Cortex of kidney (tissue), 1 donor: Measurements from ENCODE around the gene BAG3.
"Not testable (repeated sequence)": the region's sequence is repeated elsewhere in the genome, so short reads cannot be mapped to it uniquely, and the experiment has no call there.

Experiments used
- DNase-seq: peaks from one replicate; lab custom pipeline; 2025; lab: John Stamatoyannopoulos, UW

Gene BAG3

DNA sequence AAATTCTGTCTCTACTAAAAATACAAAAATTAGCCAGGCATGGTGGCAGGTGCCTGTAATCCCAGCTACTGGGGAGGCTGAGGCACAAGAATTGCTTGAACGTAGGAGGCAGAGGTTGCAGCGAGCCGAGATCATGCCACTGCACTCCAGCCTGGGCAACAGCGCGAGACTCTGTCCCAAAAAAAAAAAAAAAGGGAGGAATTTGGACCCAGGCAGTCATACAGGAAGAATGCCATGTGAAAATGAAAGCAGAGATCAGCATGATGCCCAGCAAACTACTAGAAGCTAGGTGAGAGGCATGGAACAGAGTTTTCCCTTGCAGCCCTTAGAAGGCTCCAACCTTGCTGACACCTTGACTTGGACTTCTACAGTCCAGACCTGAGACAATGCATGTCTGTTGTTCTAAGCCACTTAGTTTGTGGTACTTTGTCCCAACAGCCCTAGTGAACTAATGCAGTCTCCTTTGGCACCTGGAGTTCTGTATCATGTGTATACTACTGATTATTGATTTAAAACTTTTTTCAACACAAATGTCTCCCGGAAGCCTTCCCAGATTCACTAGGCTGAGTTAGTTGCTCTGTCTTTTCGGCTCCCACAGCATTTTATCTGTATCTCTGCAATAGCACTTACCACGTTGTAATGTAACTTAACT lies 10.2 kb upstream of the BAG3 start:
- DNase-seq = no peak

DNA sequence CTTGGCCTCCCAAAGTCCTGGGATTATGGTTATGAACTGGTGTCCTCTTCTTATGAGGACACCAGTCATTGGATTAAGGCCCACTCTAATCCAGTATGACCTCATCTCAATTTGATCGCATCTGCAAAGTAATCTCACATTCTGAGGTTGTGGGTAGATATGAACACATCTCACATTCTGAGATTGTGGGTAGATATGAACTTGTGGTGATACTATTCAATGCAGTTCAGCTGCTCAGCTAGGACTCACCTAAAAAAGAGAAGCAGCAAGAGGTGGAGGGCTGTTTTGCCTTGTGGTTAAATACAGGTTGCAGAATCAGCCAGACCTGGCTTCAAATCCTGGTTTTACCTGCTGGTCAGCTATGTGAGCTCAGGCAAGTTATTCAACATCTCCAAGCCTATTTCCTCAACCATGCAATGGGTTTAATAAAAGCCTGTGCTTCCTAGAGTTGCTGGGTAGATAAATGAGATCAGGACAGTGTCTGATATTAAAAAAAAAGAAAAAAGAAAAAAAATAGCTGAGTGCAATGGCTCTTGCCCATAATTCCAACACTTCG lies 8.5 kb upstream of the BAG3 start:
- DNase-seq = no peak

DNA sequence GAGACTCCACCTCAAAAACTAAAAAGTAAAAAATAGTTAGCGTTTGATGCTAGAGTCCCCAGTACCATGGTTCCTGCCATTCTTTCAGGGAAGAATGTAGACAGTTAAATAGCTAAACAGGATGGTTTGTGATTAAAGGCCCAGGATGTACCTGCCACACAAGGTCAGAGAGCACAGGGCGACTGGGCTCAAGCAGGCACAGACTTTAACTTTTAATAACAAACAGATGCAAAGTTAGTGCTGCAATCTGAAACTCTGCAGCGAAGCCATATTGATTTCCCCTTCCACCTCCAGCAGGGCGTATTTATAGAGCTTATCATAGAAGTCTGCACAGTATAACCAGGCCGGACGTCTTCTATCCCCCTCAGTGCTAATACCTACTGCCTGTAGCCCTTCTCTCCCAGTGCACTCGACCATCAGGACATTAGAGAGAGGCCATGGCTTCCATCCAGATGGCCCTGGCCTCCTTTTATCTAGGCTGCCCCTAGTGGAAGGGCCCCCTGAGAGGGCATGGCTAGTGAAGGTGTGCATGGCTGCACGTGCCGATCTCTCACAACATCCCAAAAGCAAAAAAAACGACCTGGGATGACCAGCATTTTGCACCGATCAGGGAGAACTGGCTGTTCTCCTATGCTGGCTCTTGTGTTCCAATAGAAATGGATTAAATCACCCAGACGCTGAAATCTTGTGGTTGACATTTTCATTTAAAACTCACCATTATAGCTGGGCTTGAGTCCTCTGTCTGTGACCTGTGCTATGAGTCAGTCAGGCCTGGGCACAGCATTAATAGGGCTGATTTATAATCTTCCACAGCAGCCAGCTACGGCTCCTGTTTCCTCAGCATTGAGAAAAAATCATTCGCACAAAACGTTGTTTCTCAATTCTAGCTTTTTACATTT lies 7.6 kb upstream of the BAG3 start:
- DNase-seq = no peak

DNA sequence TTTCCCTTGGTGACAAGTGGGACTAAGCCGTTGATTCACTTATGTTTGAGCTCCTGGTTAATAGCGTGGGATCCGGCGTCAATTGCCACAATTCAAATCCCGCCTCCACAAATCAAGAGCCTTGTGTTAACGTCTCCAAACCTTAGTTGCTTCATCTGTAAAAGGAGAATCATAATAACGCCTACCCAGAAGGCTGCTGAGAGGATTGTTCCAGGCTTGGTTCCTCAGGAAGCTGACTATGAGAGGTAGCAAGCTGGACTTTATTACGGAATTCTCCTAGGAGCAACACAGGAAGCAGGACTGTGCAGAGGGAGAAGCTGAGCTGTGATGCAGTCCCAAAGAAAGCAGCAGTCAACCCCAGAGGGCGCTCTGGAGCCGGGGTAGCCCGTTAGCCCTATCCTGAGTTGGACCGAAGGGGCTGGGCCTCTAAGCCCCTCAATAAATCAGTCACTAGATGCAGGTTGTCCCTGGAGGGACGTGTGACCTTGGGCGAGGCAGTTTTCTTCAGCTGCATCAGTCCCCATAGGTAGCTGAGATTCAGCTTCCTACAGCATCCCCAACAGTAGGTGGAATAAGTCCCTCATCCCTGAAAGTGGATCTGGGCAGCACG lies 6.9 kb upstream of the BAG3 start:
- DNase-seq = no peak

DNA sequence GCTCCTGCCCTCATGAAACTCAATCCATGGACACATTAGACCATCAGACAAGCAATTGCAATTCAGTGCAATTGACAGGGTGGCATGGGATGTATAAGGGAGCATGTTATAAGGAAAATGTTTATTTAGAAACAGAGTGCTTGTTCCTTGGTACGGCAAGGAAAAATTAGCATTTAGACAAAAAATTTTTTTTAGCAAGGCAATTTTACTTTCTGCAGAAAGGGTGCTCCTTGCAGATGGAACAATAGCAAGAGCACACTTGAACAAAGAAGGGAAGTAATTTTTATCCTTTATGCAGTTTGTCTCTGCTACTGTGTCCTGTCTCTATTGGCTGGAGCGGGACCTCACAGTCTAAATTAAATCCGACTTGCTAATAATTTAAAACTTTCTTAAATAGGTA lies 6.2 kb upstream of the BAG3 start:
- no peak for DNase-seq

- no peak for DNase-seq
These were observed 1.1 kb upstream of the BAG3 start for GRCh38 chr10:119650062-119650461.

DNA sequence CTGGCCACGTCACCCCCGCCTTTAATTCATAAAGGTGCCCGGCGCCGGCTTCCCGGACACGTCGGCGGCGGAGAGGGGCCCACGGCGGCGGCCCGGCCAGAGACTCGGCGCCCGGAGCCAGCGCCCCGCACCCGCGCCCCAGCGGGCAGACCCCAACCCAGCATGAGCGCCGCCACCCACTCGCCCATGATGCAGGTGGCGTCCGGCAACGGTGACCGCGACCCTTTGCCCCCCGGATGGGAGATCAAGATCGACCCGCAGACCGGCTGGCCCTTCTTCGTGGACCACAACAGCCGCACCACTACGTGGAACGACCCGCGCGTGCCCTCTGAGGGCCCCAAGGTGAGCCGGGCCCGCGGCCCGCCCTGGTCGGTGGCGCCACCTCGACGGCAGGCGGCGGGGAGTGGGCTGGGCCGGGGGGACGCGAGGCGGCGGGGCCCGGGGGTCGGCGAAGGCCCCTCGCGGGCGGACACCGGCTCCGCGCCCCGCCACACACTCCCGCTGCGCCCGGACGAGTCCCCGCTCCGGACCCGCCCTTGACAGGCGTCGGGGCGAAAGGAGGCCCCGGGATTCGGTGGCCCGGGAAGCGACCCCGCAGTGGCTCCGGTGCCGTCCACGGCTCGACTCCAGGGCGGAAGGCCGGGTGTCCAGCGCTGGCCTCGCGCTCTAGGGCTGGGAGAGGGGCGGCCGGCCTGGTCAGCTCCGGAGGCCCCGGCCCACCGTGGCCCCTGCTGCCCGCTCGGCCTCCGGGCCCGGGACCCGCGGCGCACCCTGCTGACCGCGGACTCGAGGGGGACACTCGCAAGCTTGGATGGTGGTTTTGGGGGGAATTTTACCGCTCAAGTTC lies 557 bp downstream of the BAG3 start:
- no peak for DNase-seq

DNA sequence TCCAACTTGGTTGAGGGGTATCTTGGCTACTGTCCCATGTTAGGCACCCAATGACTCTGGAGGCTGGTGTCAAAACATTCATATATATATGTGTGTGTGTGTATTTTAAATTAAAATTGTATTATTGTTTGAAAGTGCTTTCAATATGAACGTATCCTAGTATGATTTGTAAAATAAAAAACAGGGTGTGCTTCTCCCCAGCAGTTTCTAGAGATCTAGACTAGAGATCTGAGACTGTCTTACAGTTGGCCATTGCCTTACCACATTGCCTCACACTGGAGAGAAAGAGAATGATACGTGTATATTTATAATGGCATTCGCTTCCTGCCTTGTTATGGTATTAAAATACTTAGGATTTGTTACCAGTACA lies 1.2 kb downstream of the BAG3 start:
- DNase-seq = no peak

DNA sequence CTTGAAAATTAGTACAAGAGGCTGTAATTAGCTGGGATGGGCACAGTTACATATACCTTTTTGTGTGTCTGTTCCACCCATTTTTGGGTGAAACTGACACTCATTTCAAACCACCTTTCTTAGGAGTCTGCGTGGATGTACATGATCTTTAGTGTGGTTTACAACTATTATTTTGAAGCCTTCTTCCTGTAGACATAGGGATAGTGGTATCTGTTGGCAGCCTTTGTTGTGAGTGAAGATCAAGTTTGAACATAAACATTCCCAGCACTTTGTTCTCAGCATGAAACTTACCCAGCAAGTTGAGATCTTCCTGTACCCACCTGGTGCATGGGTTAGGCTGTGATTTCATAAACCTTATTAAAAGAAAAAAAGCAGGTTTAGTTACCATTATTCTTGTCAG lies 2.0 kb downstream of the BAG3 start:
- DNase-seq = no peak

DNA sequence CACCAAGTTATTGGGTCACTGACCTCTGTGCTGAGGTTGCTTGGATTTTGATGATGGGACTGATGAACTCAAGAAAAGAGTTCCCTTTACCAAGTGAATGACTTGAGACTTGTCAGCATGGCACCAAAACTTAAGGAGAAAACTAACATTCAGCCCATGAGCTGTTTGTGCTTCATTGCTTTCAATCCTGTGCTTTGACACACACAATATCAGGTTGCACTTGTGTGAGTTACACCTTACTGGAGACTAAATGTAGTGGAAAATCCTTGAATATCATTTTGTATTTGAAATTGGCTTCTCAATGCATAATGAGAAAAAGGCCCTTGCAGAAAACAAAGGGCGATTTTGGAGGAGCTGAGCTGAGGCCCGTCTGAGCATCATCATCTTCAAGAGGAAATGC lies 2.7 kb downstream of the BAG3 start:
- DNase-seq = no peak

DNA sequence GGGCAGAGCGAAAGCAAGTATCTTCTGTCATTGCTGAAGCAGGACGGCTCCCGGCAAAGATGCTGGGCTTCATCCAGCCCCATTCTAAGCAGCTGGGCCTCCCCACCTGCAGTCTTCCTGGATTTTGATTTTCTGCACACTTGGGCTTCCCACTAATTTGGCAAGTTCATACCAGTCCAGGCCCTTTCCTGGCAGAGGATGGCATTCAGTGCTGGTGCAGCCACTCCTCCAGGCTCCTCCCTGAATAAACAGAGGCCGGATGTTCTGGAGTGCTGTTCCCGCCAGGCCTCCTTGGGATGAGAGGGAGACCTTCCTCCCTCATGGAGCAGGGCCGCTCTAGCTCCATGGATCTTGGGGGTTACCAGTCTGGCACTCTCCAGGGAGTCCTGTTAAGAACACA lies 3.4 kb downstream of the BAG3 start:
- DNase-seq = no peak

GRCh38 chr10:119655566-119656001 lies 4.4 kb downstream of the BAG3 start:
- no peak for DNase-seq

GRCh38 chr10:119656760-119657159 lies 5.6 kb downstream of the BAG3 start:
- no peak for DNase-seq

DNA sequence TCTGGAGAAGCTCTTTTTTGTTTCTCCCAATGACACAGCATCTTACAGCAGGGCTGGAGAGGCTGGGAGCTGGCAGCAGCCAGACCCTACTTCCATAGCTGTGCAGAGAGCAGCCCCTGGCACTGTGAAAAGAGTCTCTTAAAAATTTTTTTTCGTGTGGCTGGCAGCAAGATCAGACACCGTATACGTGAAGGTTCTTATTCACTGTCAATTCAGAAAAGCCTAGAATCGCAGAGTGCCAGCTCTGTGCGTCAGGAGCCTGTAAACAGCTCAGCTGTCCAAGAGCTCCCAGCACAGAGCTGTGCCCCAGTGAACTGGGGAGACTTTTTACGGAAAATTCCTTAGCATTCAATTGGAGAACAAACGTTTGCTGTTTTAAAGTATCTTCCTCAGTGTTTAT lies 6.5 kb downstream of the BAG3 start:
- DNase-seq = no peak

GRCh38 chr10:119658274-119658673 lies 7.1 kb downstream of the BAG3 start:
- DNase-seq = no peak

- DNase-seq = no peak
These were observed 8.8 kb downstream of the BAG3 start for GRCh38 chr10:119659951-119660350.

GRCh38 chr10:119662076-119662605 lies 11.0 kb downstream of the BAG3 start:
- DNase-seq = not testable (repeated sequence)

DNA sequence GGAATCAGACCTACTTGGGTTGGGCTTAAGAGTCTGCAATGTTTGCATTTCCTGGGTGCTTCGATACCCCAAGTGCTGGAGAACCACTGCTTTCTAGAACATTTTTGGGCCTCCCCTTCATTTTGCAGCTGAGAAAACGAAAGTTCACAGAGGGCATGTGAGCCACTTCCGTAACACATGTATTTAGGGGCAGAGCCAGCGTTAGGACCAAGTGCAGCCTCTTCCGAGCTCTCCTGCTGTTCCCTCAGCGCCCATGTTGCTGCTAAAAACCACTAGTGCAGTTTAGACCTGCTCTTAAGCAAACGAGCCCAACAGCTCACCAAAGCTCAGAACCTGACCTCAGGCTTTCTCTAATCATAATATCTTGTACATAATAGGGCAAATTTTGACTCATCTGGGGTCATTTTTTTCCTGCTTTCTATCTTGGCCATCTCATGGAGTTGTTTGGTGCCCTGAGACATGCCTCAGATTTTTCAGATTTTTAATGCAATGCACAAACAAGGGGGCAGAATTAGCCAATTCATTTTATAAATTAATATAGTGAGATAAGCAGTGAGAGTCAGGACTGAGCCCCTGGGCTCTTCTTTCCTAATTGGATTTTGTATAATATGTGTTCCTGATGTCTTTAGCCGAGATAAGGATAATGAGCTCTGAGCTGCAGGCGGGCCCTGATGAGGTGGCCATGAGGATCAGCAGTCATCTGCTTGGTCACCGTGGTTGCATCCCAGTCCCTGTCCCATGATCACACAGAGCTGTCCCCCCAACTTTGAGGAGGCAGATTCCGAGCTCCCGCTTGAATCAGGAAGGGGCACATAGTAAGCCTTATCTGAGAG lies 12.9 kb downstream of the BAG3 start:
- no peak for DNase-seq

- no peak for DNase-seq
These were observed 14.9 kb downstream of the BAG3 start for GRCh38 chr10:119665901-119666708.

- DNase-seq = no peak
These were observed 15.5 kb downstream of the BAG3 start for GRCh38 chr10:119666709-119667004.
